H1 (cell line): ENCODE data around the gene EFCAB8.

ENCODE experiments used
- CEBPB ChIP-seq: IDR thresholded peaks from 2 replicates; pipeline ENCODE4 v1.6.1; 2012; ENCODE audit warnings: low read depth, low read length
- CTCF ChIP-seq, 3 experiments: IDR thresholded peaks; 1 replicate in 2 of 3; 2 replicates in 1 of 3; pipeline versions ENCODE4 v1.5.1 to v1.6.1; 2011; ENCODE audit warnings: low read length in 3 of 3, mild to moderate bottlenecking in 3 of 3, inconsistent platforms in 2 of 3, low read depth in 1 of 3, moderate library complexity in 1 of 3; ENCODE audit not compliant: insufficient read depth in 1 of 3; ENCODE audit errors: control extremely low read depth in 1 of 3
- EP300 ChIP-seq, 2 experiments: IDR thresholded peaks; 1 replicate in 1 of 2; 2 replicates in 1 of 2; pipeline ENCODE4 v1.6.1; 2011 to 2012; ENCODE audit warnings: low read depth in 2 of 2, low read length in 2 of 2, mild to moderate bottlenecking in 2 of 2, borderline replicate concordance in 1 of 2, inconsistent platforms in 1 of 2, moderate library complexity in 1 of 2
- JUND ChIP-seq: IDR thresholded peaks from 2 replicates; pipeline ENCODE4 v1.6.1; 2011; ENCODE audit warnings: mild to moderate bottlenecking, improper control_type of control experiment, low read length
- KDM1A ChIP-seq: fragments of 200-600, 300-600 bp; sonication (generic); IDR thresholded peaks from 2 replicates; pipeline ENCODE4 v1.7.1; 2016; ENCODE audit warnings: mild to moderate bottlenecking, low read length, borderline replicate concordance
- POLR2AphosphoS5 ChIP-seq: IDR thresholded peaks from 2 replicates; pipeline ENCODE4 v1.6.1; 2011; ENCODE audit warnings: low read depth, low read length
- SP2 ChIP-seq: IDR thresholded peaks from 2 replicates; pipeline ENCODE4 v1.6.1; 2012; ENCODE audit warnings: mild to moderate bottlenecking, low read length, inconsistent platforms
- SRF ChIP-seq: IDR thresholded peaks from 2 replicates; pipeline ENCODE4 v1.6.1; 2011; ENCODE audit warnings: mild to moderate bottlenecking, low read depth, low read length, moderate library complexity
- SUZ12 ChIP-seq: fragments of 200-600 bp; sonication (generic); IDR thresholded peaks from 2 replicates; pipeline ENCODE4 v1.6.1; 2012; ENCODE audit warnings: mild to moderate bottlenecking, inconsistent platforms, low read length, moderate library complexity, mixed read lengths
- TAF1 ChIP-seq: IDR thresholded peaks from 2 replicates; pipeline ENCODE4 v1.6.1; 2011; ENCODE audit warnings: mild to moderate bottlenecking, low read depth, low read length
- TEAD4 ChIP-seq: IDR thresholded peaks from 2 replicates; pipeline ENCODE4 v1.6.1; 2012; ENCODE audit warnings: low read depth, low read length, inconsistent platforms, mixed read lengths

- TF ChIP-seq CTCF (IDR thresholded peaks at IDR 0.05; ENCODE audit: control extremely low read depth in 1 of 3, insufficient read depth in 1 of 3, low read depth in 1 of 3, low read length in 3 of 3) = no peak
- no peak for TF ChIP-seq TEAD4
- TF ChIP-seq CEBPB = no peak
- no peak for TF ChIP-seq KDM1A
- TF ChIP-seq EP300 (IDR thresholded peaks at IDR 0.05; ENCODE audit: borderline replicate concordance in 1 of 2, low read depth in 2 of 2, low read length in 2 of 2) = no peak
- TF ChIP-seq JUND = no peak
- no peak for TF ChIP-seq SUZ12
- no peak for TF ChIP-seq SRF
- no peak for TF ChIP-seq POLR2AphosphoS5
- no peak for TF ChIP-seq SP2
- TF ChIP-seq TAF1 = no peak
Measured at GRCh38 chr20:32970973-32971300, 112.2 kb downstream of the EFCAB8 start.
